ENCODE data around the gene NAE1. TPM values are rescaled to one million over a fixed set of nuclear protein-coding genes. Genes with fewer than 3 reads are reported as not detected.

Gene NAE1
- total RNA-seq, 1 donor from 2014 or later = 41.8 TPM

- Histone ChIP-seq H3K9me3 (no peaks in the 10 kb centered on the region), H3K4me3 (no peak overlapping the region), H3K36me3 (no peaks in the 10 kb centered on the region), H3K27me3 (no peaks in the 10 kb centered on the region), H3K27ac (no peak overlapping the region), H3K4me1 (no peaks in the 10 kb centered on the region)
- DNase-seq = no peak
- ATAC-seq = no peak
- TF ChIP-seq, protein P1, sequence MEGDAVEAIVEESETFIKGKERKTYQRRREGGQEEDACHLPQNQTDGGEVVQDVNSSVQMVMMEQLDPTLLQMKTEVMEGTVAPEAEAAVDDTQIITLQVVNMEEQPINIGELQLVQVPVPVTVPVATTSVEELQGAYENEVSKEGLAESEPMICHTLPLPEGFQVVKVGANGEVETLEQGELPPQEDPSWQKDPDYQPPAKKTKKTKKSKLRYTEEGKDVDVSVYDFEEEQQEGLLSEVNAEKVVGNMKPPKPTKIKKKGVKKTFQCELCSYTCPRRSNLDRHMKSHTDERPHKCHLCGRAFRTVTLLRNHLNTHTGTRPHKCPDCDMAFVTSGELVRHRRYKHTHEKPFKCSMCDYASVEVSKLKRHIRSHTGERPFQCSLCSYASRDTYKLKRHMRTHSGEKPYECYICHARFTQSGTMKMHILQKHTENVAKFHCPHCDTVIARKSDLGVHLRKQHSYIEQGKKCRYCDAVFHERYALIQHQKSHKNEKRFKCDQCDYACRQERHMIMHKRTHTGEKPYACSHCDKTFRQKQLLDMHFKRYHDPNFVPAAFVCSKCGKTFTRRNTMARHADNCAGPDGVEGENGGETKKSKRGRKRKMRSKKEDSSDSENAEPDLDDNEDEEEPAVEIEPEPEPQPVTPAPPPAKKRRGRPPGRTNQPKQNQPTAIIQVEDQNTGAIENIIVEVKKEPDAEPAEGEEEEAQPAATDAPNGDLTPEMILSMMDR (IDR thresholded peaks at IDR 0.05) = no peak
- intact Hi-C loops (cut with DNase I) = no loop called here
These were observed 28.8 kb upstream of the NAE1 start for GRCh38 chr16:66859397-66860068.

GRCh38 chr16:66858740-66859396, 28.1 kb upstream of the NAE1 start:
- intact Hi-C loops (cut with DNase I) = no loop called here

GRCh38 chr16:66857437-66857836, 26.7 kb upstream of the NAE1 start:
- Histone ChIP-seq H3K9me3 (no peaks in the 10 kb centered on the region), H3K4me3 (no peak overlapping the region), H3K27me3 (no peaks in the 10 kb centered on the region), H3K36me3 (no peaks in the 10 kb centered on the region), H3K27ac (no peak overlapping the region), H3K4me1 (no peaks in the 10 kb centered on the region)
- no peak for DNase-seq
- TF ChIP-seq, protein P1 (IDR thresholded peaks at IDR 0.05) = no peak
- ATAC-seq = no peak
- intact Hi-C loops (cut with DNase I) = no loop called here

More at GRCh38 chr16:66858740-66859396, 28.1 kb upstream of the NAE1 start:
- H3K27me3 ChIP-seq = no peaks in the 10 kb centered on the region
- H3K4me1 ChIP-seq = no peaks in the 10 kb centered on the region
- H3K9me3 ChIP-seq = no peaks in the 10 kb centered on the region
- TF ChIP-seq, protein P1 (IDR thresholded peaks at IDR 0.05) = no peak
- no peak overlapping the region for H3K4me3 ChIP-seq
- peak; percentile 81 for DNase-seq
- ATAC-seq = peak; percentile 75
- no peak overlapping the region for H3K27ac ChIP-seq
- no peaks in the 10 kb centered on the region for H3K36me3 ChIP-seq

DNA sequence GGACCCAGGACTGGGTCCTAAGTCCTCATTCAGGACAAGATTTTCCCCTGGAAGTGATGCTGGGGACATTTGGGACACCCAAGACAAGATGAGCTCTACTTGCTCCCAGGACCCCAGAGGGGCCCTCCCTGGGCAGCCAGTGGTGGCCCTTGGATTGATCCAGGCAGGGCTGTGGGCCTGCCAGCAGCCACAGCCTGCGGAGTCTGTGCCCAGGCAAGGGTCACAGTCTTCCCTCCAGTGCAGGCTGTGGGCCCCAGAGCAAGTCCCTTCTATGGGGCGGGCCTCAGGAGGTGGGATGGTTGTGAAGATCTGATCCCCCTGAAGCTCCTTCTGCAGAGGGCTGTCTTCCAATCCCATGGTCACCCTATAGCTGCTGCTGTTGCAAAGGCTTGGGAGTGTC, 26.0 kb upstream of the NAE1 start:
- Histone ChIP-seq H3K27ac (no peak overlapping the region), H3K36me3 (no peaks in the 10 kb centered on the region), H3K4me1 (no peaks in the 10 kb centered on the region), H3K9me3 (no peaks in the 10 kb centered on the region), H3K4me3 (no peak overlapping the region), H3K27me3 (no peaks in the 10 kb centered on the region)
- intact Hi-C loops (cut with DNase I) = no loop called here
- ATAC-seq = no peak
- no peak for DNase-seq
- TF ChIP-seq, protein P1 (IDR thresholded peaks at IDR 0.05) = no peak

GRCh38 chr16:66856184-66856730, 25.5 kb upstream of the NAE1 start:
- Histone ChIP-seq H3K4me3 (no peak overlapping the region), H3K4me1 (no peaks in the 10 kb centered on the region), H3K27ac (no peak overlapping the region), H3K27me3 (no peaks in the 10 kb centered on the region), H3K36me3 (no peaks in the 10 kb centered on the region), H3K9me3 (no peaks in the 10 kb centered on the region)
- ATAC-seq = no peak
- TF ChIP-seq, protein P1 (IDR thresholded peaks at IDR 0.05) = no peak
- intact Hi-C loops (cut with DNase I) = no loop called here
- no peak for DNase-seq
